Measurements from ENCODE around the gene AFP. TPM values are rescaled to one million over a fixed set of nuclear protein-coding genes. Genes with fewer than 3 reads are reported as not detected.

Gene AFP
- total and polyA plus RNA-seq, 2 of the 4 experiments (the other 2 are of a cell fraction), result 0.87 to 1.3 TPM

- in situ Hi-C loops (cut with MboI; ENCODE audit: low sequenced_read_pairs), result no loop called here
These were observed 6.3 kb downstream of the AFP start for GRCh38 chr4:73442275-73442674.

More at GRCh38 chr4:73442275-73442674, 6.3 kb downstream of the AFP start:
- Histone ChIP-seq H4K91ac (ENCODE audit: insufficient read depth, low read depth, low read length) (no peak overlapping the region), H3K18ac (ENCODE audit: low read depth, low read length) (no peak overlapping the region), H2AFZ (replicated peaks; ENCODE audit: low read length, poor library complexity) (no peak overlapping the region), H3K4ac (ENCODE audit: low read depth, low read length) (no peak overlapping the region), H3K9me1 (ENCODE audit: insufficient read depth, low read length) (no peaks in the 10 kb centered on the region), H3K27me3 (ENCODE audit: control insufficient read depth, insufficient read depth, low read length) (peaks cover 2% of the 10 kb centered on the region; the same call in 1 of the 2 replicates), H2AK9ac (replicated peaks; ENCODE audit: low read depth, low read length, poor library complexity) (no peak overlapping the region), H2BK120ac (ENCODE audit: low read depth, low read length) (no peak overlapping the region), H3K4me3 (ENCODE audit: insufficient read depth, low read depth, low read length) (no peak overlapping the region), H3K14ac (replicated peaks; ENCODE audit: low read depth, low read length) (no peak overlapping the region), H3K36me3 (ENCODE audit: control insufficient read depth, insufficient read depth, low read length) (no peaks in the 10 kb centered on the region), H3K4me2 (ENCODE audit: low read depth, low read length) (no peak overlapping the region; the same call in 1 of the 2 replicates), H4K8ac (ENCODE audit: low read depth in 2 of 2, low read length in 2 of 2) (no peak overlapping the region), H4K20me1 (ENCODE audit: insufficient read depth, low read length) (no peaks in the 10 kb centered on the region), H2BK15ac (ENCODE audit: low read depth, low read length) (no peak overlapping the region), H3K23ac (ENCODE audit: low read depth, low read length) (no peak overlapping the region), H2BK20ac (ENCODE audit: low read depth, low read length) (no peak overlapping the region), H3K56ac (ENCODE audit: extremely low read depth, insufficient read depth, low read length) (no peak overlapping the region), H2BK5ac (ENCODE audit: low read depth, low read length, poor library complexity, severe bottlenecking) (no peak overlapping the region), H2AK5ac (ENCODE audit: low read depth, low read length) (no peak overlapping the region), H3K79me1 (ENCODE audit: low read depth in 1 of 2, low read length in 2 of 2) (no peaks in the 10 kb centered on the region), H4K5ac (ENCODE audit: low read depth, low read length) (no peak overlapping the region), H3K9ac (ENCODE audit: low read depth, low read length) (no peak overlapping the region), H3K9me3 (ENCODE audit: control insufficient read depth, insufficient read depth, low read length) (no peaks in the 10 kb centered on the region), H3K27ac (ENCODE audit: insufficient read depth, low read length) (no peak overlapping the region), H3K4me1 (ENCODE audit: control insufficient read depth, insufficient read depth, low read length) (no peaks in the 10 kb centered on the region)
- dilution Hi-C loops (cut with HindIII; ENCODE audit: low sequenced_read_pairs, unreplicated experiment), result no loop called here
- no peak; the same call in 1 of the 2 replicates for ATAC-seq (ENCODE audit: low read depth)
- CTCF ChIA-PET, result no interaction called here
- no CpG with 5 or more reads among the region's 5 CpGs for whole genome bisulfite sequencing, 2 experiments (ENCODE audit: extremely low coverage in 2 of 2, insufficient read length in 1 of 2)
- intact Hi-C loops (cut with micrococcal nuclease), result loop anchor here (10.0 kb wide), 1 partner anchor 213 kb away; no protein-coding TSS in a partner anchor
- BruUV-seq (replicated peaks), result no TSS peak
- no peak for DNase-seq
- POLR2A ChIA-PET (ENCODE audit: unreplicated experiment), result no interaction called here
- TF ChIP-seq BHLHE40 (IDR thresholded peaks at IDR 0.05; ENCODE audit: low read depth, low read length) (peak; percentile 34; the same call in 1 of the 2 replicates), MXI1 (IDR thresholded peaks at IDR 0.05; ENCODE audit: borderline replicate concordance, low read depth, low read length) (no peak)
